ENCODE measurements around the gene IGFBP1. TPM values are rescaled to one million over a fixed set of nuclear protein-coding genes. Genes with fewer than 3 reads are reported as not detected.

IGFBP1 gene
- total RNA-seq (ENCODE audit: low replicate concordance), result not detected in 2 replicates

DNA sequence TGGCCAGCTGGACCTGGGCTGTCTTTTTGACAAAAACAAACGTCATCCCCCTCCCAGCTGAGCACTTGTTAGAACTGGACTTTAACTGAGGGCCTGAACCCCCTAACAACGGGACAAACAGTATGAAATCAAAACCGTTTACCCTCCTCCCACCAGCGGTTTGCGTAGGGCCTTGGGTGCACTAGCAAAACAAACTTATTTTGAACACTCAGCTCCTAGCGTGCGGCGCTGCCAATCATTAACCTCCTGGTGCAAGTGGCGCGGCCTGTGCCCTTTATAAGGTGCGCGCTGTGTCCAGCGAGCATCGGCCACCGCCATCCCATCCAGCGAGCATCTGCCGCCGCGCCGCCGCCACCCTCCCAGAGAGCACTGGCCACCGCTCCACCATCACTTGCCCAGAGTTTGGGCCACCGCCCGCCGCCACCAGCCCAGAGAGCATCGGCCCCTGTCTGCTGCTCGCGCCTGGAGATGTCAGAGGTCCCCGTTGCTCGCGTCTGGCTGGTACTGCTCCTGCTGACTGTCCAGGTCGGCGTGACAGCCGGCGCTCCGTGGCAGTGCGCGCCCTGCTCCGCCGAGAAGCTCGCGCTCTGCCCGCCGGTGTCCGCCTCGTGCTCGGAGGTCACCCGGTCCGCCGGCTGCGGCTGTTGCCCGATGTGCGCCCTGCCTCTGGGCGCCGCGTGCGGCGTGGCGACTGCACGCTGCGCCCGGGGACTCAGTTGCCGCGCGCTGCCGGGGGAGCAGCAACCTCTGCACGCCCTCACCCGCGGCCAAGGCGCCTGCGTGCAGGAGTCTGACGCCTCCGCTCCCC is at the start of gene IGFBP1:
TSS of gene IGFBP1 (plus strand) at position 304 of the 808 bp plus-strand sequence. CDS start at position 469, 165 bp downstream.

GRCh38 chr7:45873035-45873354 is 15.3 kb upstream of the IGFBP1 start, which contains the start of gene CCDC201:
Gene CCDC201, minus strand, starts transcription at chr7:45873082. Its CDS starts 75 bp downstream, at chr7:45873007.

DNA sequence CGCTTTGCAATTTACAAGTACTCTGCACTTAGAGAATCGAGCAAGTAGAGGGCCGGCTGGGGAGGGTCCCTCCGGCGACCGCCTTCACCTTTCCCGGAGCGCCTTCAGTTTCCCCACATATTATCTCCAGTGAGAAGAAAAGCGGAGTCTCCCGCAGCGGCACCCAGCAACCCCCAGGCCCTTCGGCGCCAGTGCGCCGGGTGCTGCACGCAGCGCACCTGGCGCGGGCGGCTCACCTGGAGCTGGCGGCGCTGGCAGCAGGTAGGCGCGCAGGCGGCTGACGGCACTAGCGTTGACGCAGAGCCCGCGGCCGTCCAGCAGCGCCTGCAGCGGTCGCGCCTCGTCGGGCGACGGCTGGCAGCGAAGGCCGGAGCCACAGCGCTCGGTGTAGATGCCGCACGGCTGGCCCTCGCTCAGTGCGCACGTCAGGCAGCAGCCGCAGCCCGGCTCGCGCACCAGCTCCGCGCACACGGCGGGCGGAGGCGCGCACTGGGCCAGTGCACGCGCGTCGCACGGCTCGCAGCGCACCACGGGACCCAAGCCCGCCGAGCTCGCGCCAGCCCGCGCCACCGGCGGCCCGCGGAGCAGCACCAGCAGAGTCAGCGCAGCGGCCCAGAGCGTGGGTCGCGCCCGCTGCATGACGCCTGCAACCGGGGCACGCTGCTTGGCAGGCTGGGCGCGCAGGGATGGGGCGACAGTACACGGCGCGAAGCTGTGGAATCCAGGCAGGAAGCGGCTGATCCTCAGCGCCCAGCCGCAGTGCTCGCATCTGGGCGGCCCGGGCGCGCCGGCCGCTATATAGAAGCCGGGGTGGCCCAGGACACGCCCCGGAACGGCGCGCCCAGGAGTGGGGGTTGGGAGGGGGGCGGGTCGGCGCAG is 32.5 kb downstream of the IGFBP1 start, which contains the start of gene IGFBP3:
TSS of gene IGFBP3 (minus strand) at position 771 of the 879 bp plus-strand sequence. CDS start at position 639, 132 bp downstream.

Other genes starting within 250 kb of the IGFBP1 start
- gene CCDC201, start 15.4 kb upstream of the IGFBP1 start, total RNA-seq (ENCODE audit: low replicate concordance), result not detected in 2 replicates
- gene IGFBP3, start 32.8 kb downstream of the IGFBP1 start, total RNA-seq (ENCODE audit: low replicate concordance), result 73.8 and 149 TPM in 2 replicates

All from smooth muscle cell of the coronary artery (primary cell).